Cardiac muscle cell (in vitro differentiated cells and primary cell): ENCODE measurements around the gene RINL. TPM values are rescaled to one million over a fixed set of nuclear protein-coding genes. Genes with fewer than 3 reads are reported as not detected.

Source experiments
- DNase-seq, 2 donors: peaks; one replicate each; pipeline versions ENCODE4 v3.0.0 to v3.0.0-alpha.2; 2010 to 2017; ENCODE audit warnings: low read depth in 1 of 2, low spot score in 1 of 2
- H3K27ac ChIP-seq: fragments of 200-600 bp; sonication (generic); 2 replicates; pipeline ENCODE4 v1.5.1; 2016
- H3K27me3 ChIP-seq: fragments of 200-600 bp; sonication (generic); 2 replicates; pipeline ENCODE4 v1.6.0; 2016; ENCODE audit warnings: control low read depth
- H3K36me3 ChIP-seq: fragments of 200-600 bp; sonication (generic); 2 replicates; pipeline ENCODE4 v1.5.1; 2016; ENCODE audit warnings: control low read depth
- H3K4me1 ChIP-seq: fragments of 200-600 bp; sonication (generic); 2 replicates; pipeline ENCODE4 v1.8.1; 2017; ENCODE audit warnings: low read depth, mild to moderate bottlenecking, mixed run types
- H3K4me3 ChIP-seq: fragments of 200-600 bp; sonication (generic); 2 replicates; pipeline ENCODE4 v1.5.1; 2016; ENCODE audit warnings: mild to moderate bottlenecking
- H3K9me3 ChIP-seq: fragments of 200-600 bp; sonication (generic); 2 replicates; pipeline ENCODE4 v1.5.1; 2017; ENCODE audit warnings: low read depth, mild to moderate bottlenecking, control low read depth
- polyA plus RNA-seq: library from polyadenylated mRNA; unstranded; fragments of >200 nt; fragmentation: Nextera tagmentation; extraction: Ambion mirVana; gene quantifications from 2 replicates; pipeline ENCODE4 v1.2.1, GENCODE V29; 2016
- total RNA-seq: library from RNA; depleted of rRNA; stranded (reverse); fragments of >200 nt; gene quantifications from 2 replicates; pipeline ENCODE4 v1.2.3, GENCODE V29; 2016
- TF ChIP-seq, protein P1 (sequence below): IDR thresholded peaks from 2 replicates; pipeline ENCODE4 v1.5.1; 2012; ENCODE audit warnings: low read depth, mild to moderate bottlenecking, low read length

RINL gene
- total and polyA plus RNA-seq, 2 experiments from 2014 or later, result 3.9 to 8.4 TPM

DNA sequence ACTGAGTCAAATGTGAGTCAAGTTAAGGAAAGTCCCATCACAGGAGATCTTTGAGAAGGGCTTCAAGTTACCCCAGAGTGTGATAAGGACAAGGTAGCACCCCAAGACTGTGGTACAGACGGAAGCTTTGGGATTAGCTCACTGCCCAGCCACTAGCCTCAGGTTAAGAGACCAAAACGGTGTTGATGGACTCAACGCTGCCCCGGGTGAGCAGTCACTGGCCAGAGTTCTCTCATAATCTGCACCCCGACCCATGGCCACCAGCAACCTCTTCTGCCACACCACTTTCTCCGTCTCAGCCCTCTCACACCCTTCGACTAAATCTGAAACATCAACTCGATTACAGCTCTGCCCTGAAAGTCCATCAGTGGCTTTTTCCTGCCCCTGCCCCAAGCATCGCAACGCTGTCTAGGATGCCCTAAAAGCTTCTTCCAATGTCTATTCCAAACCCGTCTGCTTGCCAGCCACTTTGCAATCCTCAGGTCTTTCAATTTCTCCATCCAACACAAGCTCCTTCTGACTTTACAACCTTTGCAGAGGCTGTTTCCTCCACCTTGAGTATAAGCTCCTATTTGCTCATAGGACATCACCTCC is 33.9 kb downstream of the RINL start:
- Histone ChIP-seq H3K36me3 (peaks cover 76% of the 10 kb centered on the region), H3K4me3 (no peak overlapping the region), H3K27ac (no peak overlapping the region), H3K27me3 (no peaks in the 10 kb centered on the region), H3K9me3 (no peaks in the 10 kb centered on the region), H3K4me1 (peaks cover 8% of the 10 kb centered on the region)
- TF ChIP-seq, protein P1, sequence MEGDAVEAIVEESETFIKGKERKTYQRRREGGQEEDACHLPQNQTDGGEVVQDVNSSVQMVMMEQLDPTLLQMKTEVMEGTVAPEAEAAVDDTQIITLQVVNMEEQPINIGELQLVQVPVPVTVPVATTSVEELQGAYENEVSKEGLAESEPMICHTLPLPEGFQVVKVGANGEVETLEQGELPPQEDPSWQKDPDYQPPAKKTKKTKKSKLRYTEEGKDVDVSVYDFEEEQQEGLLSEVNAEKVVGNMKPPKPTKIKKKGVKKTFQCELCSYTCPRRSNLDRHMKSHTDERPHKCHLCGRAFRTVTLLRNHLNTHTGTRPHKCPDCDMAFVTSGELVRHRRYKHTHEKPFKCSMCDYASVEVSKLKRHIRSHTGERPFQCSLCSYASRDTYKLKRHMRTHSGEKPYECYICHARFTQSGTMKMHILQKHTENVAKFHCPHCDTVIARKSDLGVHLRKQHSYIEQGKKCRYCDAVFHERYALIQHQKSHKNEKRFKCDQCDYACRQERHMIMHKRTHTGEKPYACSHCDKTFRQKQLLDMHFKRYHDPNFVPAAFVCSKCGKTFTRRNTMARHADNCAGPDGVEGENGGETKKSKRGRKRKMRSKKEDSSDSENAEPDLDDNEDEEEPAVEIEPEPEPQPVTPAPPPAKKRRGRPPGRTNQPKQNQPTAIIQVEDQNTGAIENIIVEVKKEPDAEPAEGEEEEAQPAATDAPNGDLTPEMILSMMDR, result no peak
- DNase-seq, result no peak

DNA sequence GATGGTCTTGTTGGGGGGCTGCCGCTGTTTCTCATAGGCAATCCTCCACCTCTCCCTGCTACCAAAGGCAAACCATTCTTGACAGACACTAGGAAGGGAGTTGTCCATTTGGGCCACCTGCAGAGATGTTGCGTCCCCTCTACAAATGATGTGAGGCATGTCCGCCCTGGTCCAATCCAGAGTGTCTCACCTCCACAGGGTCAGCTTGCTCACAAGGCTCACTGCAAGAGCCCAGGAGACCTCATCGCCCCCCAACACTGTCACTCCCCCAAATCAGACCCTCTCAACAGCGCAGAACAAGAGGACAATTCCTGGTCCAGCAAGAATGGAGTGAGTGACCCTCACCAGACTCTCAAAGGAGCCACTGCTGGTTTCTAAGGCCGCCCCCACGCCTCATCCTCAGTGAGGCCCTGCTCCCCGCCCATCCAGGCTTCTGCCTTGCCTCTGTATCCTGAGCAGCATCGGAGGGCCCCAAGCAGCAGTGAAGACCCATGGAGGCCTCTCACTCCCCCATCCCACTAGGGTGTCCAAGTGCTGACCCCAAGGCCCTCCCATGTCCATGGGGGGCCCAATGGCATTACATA is 34.8 kb downstream of the RINL start:
- Histone ChIP-seq H3K36me3 (peaks cover 85% of the 10 kb centered on the region), H3K27me3 (no peaks in the 10 kb centered on the region), H3K9me3 (no peaks in the 10 kb centered on the region), H3K4me3 (no peak overlapping the region), H3K27ac (peak overlapping the region; percentile 24), H3K4me1 (peaks cover 3% of the 10 kb centered on the region)
- TF ChIP-seq, protein P1, result no peak
- no peak for DNase-seq

DNA sequence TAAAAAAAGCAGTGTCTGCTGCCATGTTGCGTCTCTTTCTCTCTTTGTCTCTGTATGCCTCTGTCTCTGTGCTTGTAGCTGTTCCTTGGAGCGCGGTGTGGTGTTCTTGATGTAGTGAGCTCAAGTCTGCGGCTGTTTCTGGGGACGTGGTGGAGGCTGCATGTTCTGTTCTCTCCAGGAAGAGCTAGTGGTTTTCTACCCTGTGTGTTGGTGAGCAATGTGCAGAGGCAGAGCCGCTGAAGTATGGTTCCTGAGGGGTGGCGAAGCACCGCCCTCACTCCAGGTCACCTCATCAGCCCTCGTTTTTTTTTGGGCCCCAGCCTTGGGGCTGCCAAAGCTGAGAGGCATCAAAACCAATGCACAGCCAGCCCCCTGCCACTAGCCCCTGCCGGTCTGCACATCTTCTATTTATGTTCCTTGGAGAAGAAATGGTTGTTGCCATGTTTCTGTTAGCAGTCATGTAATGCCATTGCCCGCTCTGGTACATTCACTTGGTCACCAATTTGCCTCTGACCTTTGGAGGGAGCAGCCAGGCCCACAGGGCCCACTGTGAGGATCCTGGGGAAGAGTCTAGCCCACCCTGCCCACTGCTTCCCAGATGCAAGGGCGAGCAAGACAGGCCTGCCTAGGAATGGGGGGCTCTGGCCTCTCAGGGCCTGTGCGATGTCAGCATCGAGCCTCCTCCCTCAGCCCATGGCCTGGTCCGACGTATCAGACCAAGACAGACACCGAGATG is 35.5 kb downstream of the RINL start:
- no peaks in the 10 kb centered on the region for H3K4me1 ChIP-seq
- H3K27me3 ChIP-seq, result no peaks in the 10 kb centered on the region
- H3K4me3 ChIP-seq, result no peak overlapping the region
- TF ChIP-seq, protein P1, result no peak
- peak overlapping the region; percentile 24 for H3K27ac ChIP-seq
- DNase-seq, result no peak
- H3K36me3 ChIP-seq, result peaks cover 92% of the 10 kb centered on the region
- H3K9me3 ChIP-seq, result no peaks in the 10 kb centered on the region

DNA sequence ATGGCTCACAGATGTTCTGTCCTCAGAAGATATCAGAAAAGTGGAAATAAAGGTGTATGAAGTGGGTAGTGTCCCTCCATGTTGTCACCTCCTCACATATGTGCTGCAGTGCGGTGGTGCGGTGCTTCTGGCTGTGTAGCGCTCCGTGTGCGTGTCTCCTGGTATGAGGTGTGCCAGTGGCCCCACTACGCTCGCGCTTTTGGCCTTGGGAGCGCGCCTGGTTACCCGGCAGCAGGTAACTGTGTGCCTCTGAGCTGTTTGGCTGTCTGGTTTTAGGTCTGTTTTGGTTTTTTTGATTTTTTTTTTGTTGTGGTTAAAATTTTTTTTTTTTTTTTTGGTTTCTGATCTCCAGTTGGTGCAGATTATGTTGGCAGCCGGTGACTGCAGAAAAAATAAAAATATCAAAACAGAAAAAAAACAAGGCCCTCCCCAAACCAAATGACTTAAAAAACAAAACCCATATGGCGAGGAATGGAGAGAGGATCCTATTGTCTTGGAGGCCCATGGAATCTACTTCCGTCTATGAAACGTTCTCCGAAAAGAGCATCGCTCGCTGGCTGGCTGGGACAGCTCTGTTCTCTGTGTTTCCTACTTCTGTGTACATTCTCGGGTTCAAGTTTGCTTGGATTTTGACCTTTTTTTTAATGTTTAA is 36.2 kb downstream of the RINL start:
- H3K27me3 ChIP-seq, result no peaks in the 10 kb centered on the region
- no peaks in the 10 kb centered on the region for H3K4me1 ChIP-seq
- H3K9me3 ChIP-seq, result no peaks in the 10 kb centered on the region
- TF ChIP-seq, protein P1, result no peak
- H3K4me3 ChIP-seq, result no peak overlapping the region
- H3K36me3 ChIP-seq, result peaks cover 95% of the 10 kb centered on the region
- DNase-seq, result no peak
- peak overlapping the region; percentile 24 for H3K27ac ChIP-seq

DNA sequence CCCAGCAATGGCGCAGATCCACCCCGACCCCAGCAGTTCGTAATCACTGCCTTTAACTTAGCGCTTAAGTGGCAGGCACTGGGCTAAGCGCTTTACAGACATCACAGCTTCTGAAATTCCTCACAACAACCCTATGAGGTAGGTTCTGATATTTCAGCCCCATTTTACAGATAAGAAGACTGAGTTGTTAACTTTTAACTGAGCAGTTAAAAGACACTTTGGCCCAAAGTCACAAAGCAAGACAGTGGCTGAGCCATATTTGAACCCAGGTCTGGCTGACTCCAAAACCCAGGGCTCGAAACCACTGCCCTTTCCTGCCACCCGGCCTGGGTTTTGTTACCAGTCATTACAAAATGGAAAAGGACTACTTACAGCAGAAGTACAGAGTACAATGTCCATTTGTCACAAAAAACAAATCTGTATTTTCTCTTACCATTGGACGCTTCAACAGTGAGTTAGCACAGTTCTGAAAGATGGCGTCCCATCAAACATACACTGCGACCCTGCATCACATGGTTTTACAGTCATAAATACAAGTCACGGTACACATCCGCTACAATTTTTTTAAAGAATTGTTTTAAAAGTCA is 36.8 kb downstream of the RINL start:
- H3K36me3 ChIP-seq, result peaks cover 92% of the 10 kb centered on the region
- no peak overlapping the region for H3K4me3 ChIP-seq
- TF ChIP-seq, protein P1, result no peak
- no peaks in the 10 kb centered on the region for H3K4me1 ChIP-seq
- no peaks in the 10 kb centered on the region for H3K27me3 ChIP-seq
- DNase-seq, result no peak
- H3K9me3 ChIP-seq, result no peaks in the 10 kb centered on the region
- H3K27ac ChIP-seq, result peak overlapping the region; percentile 59
